RWPE2 (cell line): ENCODE results near the gene NUP188.

ENCODE experiments used
- ATAC-seq: fragments of 200-7000 bp; cut with Tn5 transposase; 3 replicates; pipeline ENCODE4 v1.9.1; 2021; ENCODE audit warnings: low read depth
- DNase-seq: peaks from one replicate; pipeline ENCODE4 v3.0.0-alpha.2; 2020; ENCODE audit warnings: low spot score
- H3K27ac ChIP-seq: fragments of 450-650 bp; 2 replicates; pipeline ENCODE4 v1.5.1; 2017; ENCODE audit warnings: mild to moderate bottlenecking; ENCODE audit not compliant: poor library complexity, severe bottlenecking
- H3K27me3 ChIP-seq: fragments of 250-450 bp; sonication (Bioruptor Pico); 2 replicates; pipeline ENCODE4 v1.5.1; 2021; ENCODE audit warnings: mild to moderate bottlenecking, moderate library complexity; ENCODE audit not compliant: insufficient read depth, poor library complexity, severe bottlenecking
- H3K36me3 ChIP-seq: fragments of 250-450 bp; sonication (Bioruptor Pico); 2 replicates; pipeline ENCODE4 v1.5.1; 2020; ENCODE audit warnings: low read depth, mild to moderate bottlenecking, moderate library complexity
- H3K4me1 ChIP-seq: fragments of 250-450 bp; sonication (Bioruptor Pico); 2 replicates; pipeline ENCODE4 v1.5.1; 2021; ENCODE audit warnings: mild to moderate bottlenecking, moderate library complexity; ENCODE audit not compliant: insufficient read depth, poor library complexity, severe bottlenecking
- H3K4me3 ChIP-seq: fragments of 250-450 bp; sonication (Bioruptor Pico); 2 replicates; pipeline ENCODE4 v1.5.1; 2021; ENCODE audit warnings: mild to moderate bottlenecking, moderate library complexity; ENCODE audit not compliant: severe bottlenecking
- H3K9me3 ChIP-seq: fragments of 250-450 bp; sonication (Bioruptor Pico); 2 replicates; pipeline ENCODE4 v1.5.1; 2021; ENCODE audit warnings: mild to moderate bottlenecking, moderate library complexity; ENCODE audit not compliant: severe bottlenecking
- TF ChIP-seq, protein P1 (sequence below): fragments of 450-650 bp; IDR thresholded peaks from one replicate; pipeline ENCODE4 v1.5.1; 2017; ENCODE audit warnings: mild to moderate bottlenecking, moderate library complexity; ENCODE audit not compliant: poor library complexity, severe bottlenecking

NUP188 gene

DNA sequence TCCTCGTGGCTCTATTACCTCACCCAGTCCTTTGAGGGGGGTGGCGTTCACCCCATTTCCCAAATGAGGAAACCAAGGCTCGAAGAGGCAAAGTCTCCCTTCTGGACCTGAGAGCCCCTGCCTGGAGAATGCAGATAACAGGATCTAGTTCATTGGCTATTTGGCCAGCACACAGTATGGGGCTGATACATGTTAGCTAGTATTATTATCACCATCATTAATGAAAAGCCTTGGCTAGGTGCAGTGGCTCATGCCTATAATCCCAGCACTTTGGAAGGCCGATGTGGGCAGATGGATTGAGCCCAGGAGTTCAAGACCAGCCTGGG, 76.4 kb downstream of the NUP188 start:
- Histone ChIP-seq H3K27ac (no peak overlapping the region), H3K4me1 (peaks cover 5% of the 10 kb centered on the region), H3K4me3 (no peak overlapping the region), H3K36me3 (peaks cover 3% of the 10 kb centered on the region; the same call in 1 of the 2 replicates), H3K27me3 (no peaks in the 10 kb centered on the region), H3K9me3 (no peaks in the 10 kb centered on the region)
- TF ChIP-seq, protein P1, sequence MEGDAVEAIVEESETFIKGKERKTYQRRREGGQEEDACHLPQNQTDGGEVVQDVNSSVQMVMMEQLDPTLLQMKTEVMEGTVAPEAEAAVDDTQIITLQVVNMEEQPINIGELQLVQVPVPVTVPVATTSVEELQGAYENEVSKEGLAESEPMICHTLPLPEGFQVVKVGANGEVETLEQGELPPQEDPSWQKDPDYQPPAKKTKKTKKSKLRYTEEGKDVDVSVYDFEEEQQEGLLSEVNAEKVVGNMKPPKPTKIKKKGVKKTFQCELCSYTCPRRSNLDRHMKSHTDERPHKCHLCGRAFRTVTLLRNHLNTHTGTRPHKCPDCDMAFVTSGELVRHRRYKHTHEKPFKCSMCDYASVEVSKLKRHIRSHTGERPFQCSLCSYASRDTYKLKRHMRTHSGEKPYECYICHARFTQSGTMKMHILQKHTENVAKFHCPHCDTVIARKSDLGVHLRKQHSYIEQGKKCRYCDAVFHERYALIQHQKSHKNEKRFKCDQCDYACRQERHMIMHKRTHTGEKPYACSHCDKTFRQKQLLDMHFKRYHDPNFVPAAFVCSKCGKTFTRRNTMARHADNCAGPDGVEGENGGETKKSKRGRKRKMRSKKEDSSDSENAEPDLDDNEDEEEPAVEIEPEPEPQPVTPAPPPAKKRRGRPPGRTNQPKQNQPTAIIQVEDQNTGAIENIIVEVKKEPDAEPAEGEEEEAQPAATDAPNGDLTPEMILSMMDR: no peak
- ATAC-seq (no peak), DNase-seq (no peak)

DNA sequence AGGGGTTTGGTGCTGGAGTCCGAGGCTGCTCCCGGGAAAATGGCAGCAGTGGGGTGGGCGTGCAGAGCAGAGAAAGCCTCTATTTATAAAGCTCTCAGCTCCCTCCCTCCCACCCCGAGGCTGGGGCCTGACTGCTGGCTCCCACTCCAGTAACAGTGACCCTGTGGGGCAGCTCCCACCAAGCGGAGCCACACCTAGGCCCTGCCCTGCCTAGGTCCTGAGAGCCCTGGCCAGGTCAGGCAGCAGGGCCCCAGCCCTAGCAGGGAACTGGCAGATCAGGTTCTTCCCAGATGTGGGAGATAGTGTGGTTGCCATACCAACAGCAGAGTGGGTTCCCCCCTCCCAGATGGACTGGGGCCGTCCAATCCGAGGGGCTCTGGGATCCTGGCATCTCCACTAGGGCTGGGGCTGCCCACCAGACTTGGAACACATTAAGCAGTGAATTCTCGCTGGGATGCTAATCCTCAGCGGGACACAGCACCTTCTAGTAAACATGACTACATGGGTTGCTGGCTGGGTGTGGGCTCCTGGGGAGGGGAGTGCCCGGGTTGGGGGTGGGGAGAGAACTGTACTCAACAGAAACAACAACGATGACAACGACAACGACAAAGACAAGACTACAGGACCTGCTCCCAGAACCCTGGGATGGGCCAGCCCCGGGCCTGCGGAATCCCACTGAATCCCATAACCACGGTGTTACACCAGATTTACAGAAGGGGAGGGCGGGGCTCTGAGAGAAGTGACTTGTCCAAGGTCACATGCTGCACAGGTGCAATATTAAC, 79.1 kb downstream of the NUP188 start:
- peak overlapping the region; percentile 31 for H3K27ac ChIP-seq
- H3K36me3 ChIP-seq: no peaks in the 10 kb centered on the region
- TF ChIP-seq, protein P1: no peak
- H3K4me1 ChIP-seq: peaks cover 8% of the 10 kb centered on the region
- no peaks in the 10 kb centered on the region for H3K27me3 ChIP-seq
- DNase-seq: no peak
- peak; percentile 52 for ATAC-seq
- peak overlapping the region; percentile 88 for H3K4me3 ChIP-seq
- no peaks in the 10 kb centered on the region for H3K9me3 ChIP-seq

DNA sequence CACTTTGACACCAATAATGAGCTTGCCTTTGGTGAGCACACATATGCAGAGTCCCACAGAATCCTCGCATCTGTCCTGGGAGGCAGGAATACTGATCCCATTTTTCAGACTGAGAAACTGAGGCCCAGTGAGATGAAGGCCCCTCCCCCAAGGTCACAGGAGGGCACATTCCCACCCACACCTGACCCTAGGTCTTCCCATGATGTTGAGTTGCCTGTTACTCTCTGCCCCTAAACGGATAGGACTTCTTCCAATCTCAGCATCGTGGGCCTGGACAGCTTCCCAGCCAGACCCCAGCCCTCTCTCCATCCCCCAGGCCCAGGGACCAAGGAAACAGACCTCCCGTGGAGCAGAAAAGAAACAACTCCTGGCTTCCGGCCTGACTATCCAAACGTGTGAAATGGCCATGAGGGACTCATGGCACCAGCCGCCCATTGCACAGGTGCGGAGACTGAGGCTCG, 79.8 kb downstream of the NUP188 start:
- DNase-seq (no peak), ATAC-seq (no peak)
- Histone ChIP-seq H3K36me3 (no peaks in the 10 kb centered on the region), H3K9me3 (no peaks in the 10 kb centered on the region), H3K27me3 (no peaks in the 10 kb centered on the region), H3K27ac (peak overlapping the region; percentile 31), H3K4me3 (peak overlapping the region; percentile 88), H3K4me1 (peaks cover 8% of the 10 kb centered on the region)
- TF ChIP-seq, protein P1: no peak

DNA sequence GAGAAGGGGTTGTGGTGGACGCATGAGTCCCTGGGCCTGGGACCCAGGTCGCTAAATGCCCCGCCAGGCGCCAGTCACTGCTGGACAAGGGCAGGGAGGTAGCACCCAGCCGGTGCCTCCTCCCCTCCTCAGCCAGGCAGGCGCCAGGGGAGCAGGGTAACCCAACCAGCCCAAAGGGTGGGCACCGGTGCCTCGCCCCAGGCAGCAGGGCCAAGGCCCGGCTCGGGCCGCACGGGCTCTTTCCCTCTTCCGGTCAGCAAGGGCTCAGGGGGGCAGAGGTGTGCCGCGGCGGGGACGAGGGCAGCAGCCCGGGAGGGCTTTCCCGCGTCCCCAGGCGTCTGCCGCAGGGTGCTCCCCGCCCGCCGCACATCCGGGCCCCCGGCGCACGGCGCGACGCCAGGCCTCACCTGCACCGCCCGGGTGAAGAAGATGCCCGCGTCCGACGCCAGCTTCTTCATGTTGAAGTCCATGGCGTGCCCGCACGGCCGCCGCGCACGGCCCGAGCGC, 80.2 kb downstream of the NUP188 start:
- peak; percentile 40 for ATAC-seq

More for the DNA sequence above, 80.2 kb downstream of the NUP188 start:
- peak overlapping the region; percentile 88 for H3K4me3 ChIP-seq
- TF ChIP-seq, protein P1: no peak
- peaks cover 8% of the 10 kb centered on the region for H3K4me1 ChIP-seq
- peak overlapping the region; percentile 31 for H3K27ac ChIP-seq
- DNase-seq: no peak
- H3K27me3 ChIP-seq: no peaks in the 10 kb centered on the region
- H3K36me3 ChIP-seq: no peaks in the 10 kb centered on the region
- no peaks in the 10 kb centered on the region for H3K9me3 ChIP-seq
